DOHH2 (cell line): Measurements from ENCODE around the gene OR1L1.

Source experiments
- H3F3A ChIP-seq: fragments of 200-600 bp; sonication (generic), shearing (Covaris generic); 2 replicates; pipeline ENCODE4 v1.6.0; 2016; ENCODE audit warnings: antibody characterized with exemption, mild to moderate bottlenecking; ENCODE audit not compliant: control insufficient read depth, insufficient read depth
- H3K27ac ChIP-seq: fragments of 200-600 bp; sonication (generic); 2 replicates; pipeline ENCODE4 v1.5.1; 2014; ENCODE audit warnings: low read depth, mild to moderate bottlenecking, low read length, moderate library complexity
- H3K27me3 ChIP-seq: fragments of 200-600 bp; sonication (generic); 2 replicates; pipeline ENCODE4 v1.6.1; 2014; ENCODE audit warnings: mild to moderate bottlenecking, low read length, mixed read lengths; ENCODE audit not compliant: control insufficient read depth
- H3K36me3 ChIP-seq: fragments of 200-600 bp; sonication (generic); 2 replicates; pipeline ENCODE4 v1.6.1; 2014; ENCODE audit warnings: mild to moderate bottlenecking, low read length, moderate library complexity, mixed read lengths; ENCODE audit not compliant: control insufficient read depth
- H3K4me1 ChIP-seq: fragments of 200-600 bp; sonication (generic); 2 replicates; pipeline ENCODE4 v1.6.1; 2014; ENCODE audit warnings: mild to moderate bottlenecking, low read length, mixed read lengths; ENCODE audit not compliant: control insufficient read depth
- H3K4me2 ChIP-seq: fragments of 200-600 bp; sonication (generic); 2 replicates; pipeline ENCODE4 v1.6.0; 2014; ENCODE audit warnings: mild to moderate bottlenecking, low read length, moderate library complexity
- H3K4me3 ChIP-seq: fragments of 200-600 bp; sonication (generic); 2 replicates; pipeline ENCODE4 v1.5.1; 2014; ENCODE audit warnings: mild to moderate bottlenecking, low read length, mixed read lengths
- H3K79me2 ChIP-seq: fragments of 200-600 bp; sonication (generic); 2 replicates; pipeline ENCODE4 v1.6.1; 2014; ENCODE audit warnings: mild to moderate bottlenecking, low read length, mixed read lengths; ENCODE audit not compliant: control insufficient read depth
- H3K9me2 ChIP-seq: fragments of 200-600 bp; sonication (generic); replicated peaks from 2 replicates; pipeline ENCODE4 v1.6.1; 2014; ENCODE audit warnings: mild to moderate bottlenecking, low read length, mixed read lengths; ENCODE audit not compliant: control insufficient read depth
- H3K9me3 ChIP-seq: fragments of 200-600 bp; sonication (generic); 2 replicates; pipeline ENCODE4 v1.6.1; 2014; ENCODE audit warnings: antibody characterized with exemption, low read length, mixed read lengths; ENCODE audit not compliant: control insufficient read depth, insufficient read depth
- H4K20me1 ChIP-seq: fragments of 200-600 bp; sonication (generic); 2 replicates; pipeline ENCODE4 v1.6.0; 2014; ENCODE audit warnings: low read depth, mild to moderate bottlenecking, antibody characterized with exemption, low read length, moderate library complexity; ENCODE audit not compliant: control insufficient read depth, insufficient read depth
- CTCF ChIP-seq: fragments of 200-600 bp; sonication (generic); IDR thresholded peaks from one replicate; pipeline ENCODE4 v1.5.1; 2014; ENCODE audit warnings: antibody characterized with exemption, mild to moderate bottlenecking, low read depth, low read length; ENCODE audit not compliant: poor library complexity, severe bottlenecking
- EZH2phosphoT487 ChIP-seq: fragments of 200-600 bp; sonication (generic); IDR thresholded peaks from 2 replicates; pipeline ENCODE4 v1.6.1; 2017; ENCODE audit warnings: borderline replicate concordance, mild to moderate bottlenecking, antibody characterized with exemption, low read length, moderate library complexity, mixed read lengths

The OR1L1 gene

GRCh38 chr9:122672481-122672880, 11.0 kb downstream of the OR1L1 start:
- TF ChIP-seq CTCF: no peak
- no peak for TF ChIP-seq EZH2phosphoT487

DNA sequence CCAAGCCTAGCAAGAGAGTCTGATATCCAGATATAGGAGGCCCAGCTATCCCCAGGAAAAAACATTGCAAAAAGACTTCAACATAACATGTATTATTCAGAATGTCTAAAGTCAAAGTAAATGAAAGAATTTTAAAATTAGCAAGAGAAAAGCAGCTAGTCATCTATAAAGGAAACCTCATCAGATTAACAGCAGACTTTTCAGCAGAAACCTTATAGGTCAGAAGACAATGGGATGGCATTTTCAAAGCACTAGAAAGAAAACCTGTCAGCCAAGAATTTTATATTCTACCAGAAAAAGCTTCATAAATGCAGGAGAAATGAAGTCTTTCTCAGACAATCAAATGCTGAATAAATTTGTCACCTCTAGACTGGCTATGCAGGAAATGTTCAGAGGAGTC, 23.3 kb downstream of the OR1L1 start:
- Histone ChIP-seq H3K27ac (no peak overlapping the region), H3K9me3 (no peaks in the 10 kb centered on the region; the same call in 1 of the 2 replicates), H3K4me2 (no peak overlapping the region), H3K4me3 (no peak overlapping the region), H3K36me3 (no peaks in the 10 kb centered on the region), H3K4me1 (no peaks in the 10 kb centered on the region), H4K20me1 (no peaks in the 10 kb centered on the region), H3K27me3 (peaks cover 8% of the 10 kb centered on the region; the same call in 1 of the 2 replicates), H3K79me2 (no peaks in the 10 kb centered on the region), H3F3A (no peaks in the 10 kb centered on the region), H3K9me2 (no peaks in the 10 kb centered on the region)
- no peak for TF ChIP-seq EZH2phosphoT487
- no peak for TF ChIP-seq CTCF

More at GRCh38 chr9:122672481-122672880, 11.0 kb downstream of the OR1L1 start:
- Histone ChIP-seq H3K27ac (no peak overlapping the region), H3F3A (no peaks in the 10 kb centered on the region), H3K9me3 (0 out of 2 replicates have a peak, but pooled peaks cover 4% of the 10 kb centered on the region), H3K4me2 (no peak overlapping the region), H4K20me1 (no peaks in the 10 kb centered on the region), H3K9me2 (no peaks in the 10 kb centered on the region), H3K4me3 (no peak overlapping the region), H3K36me3 (no peaks in the 10 kb centered on the region), H3K79me2 (no peaks in the 10 kb centered on the region), H3K4me1 (no peaks in the 10 kb centered on the region), H3K27me3 (peaks cover 10% of the 10 kb centered on the region; the same call in 1 of the 2 replicates)

- no peaks in the 10 kb centered on the region for H3K9me3 ChIP-seq
- no peaks in the 10 kb centered on the region for H3F3A ChIP-seq
- no peaks in the 10 kb centered on the region for H4K20me1 ChIP-seq
- H3K36me3 ChIP-seq: no peaks in the 10 kb centered on the region
- no peaks in the 10 kb centered on the region for H3K4me1 ChIP-seq
- no peaks in the 10 kb centered on the region for H3K79me2 ChIP-seq
- H3K9me2 ChIP-seq: no peaks in the 10 kb centered on the region
- no peak overlapping the region for H3K4me3 ChIP-seq
- H3K27ac ChIP-seq: no peak overlapping the region
- H3K27me3 ChIP-seq: no peaks in the 10 kb centered on the region
- H3K4me2 ChIP-seq: no peak overlapping the region
- no peak for TF ChIP-seq CTCF
- no peak for TF ChIP-seq EZH2phosphoT487
Observed at GRCh38 chr9:122695696-122696095, 34.2 kb downstream of the OR1L1 start.
